ENCODE results near the gene ESYT3. TPM values are rescaled to one million over a fixed set of nuclear protein-coding genes. Genes with fewer than 3 reads are reported as not detected.

Gene ESYT3
- total RNA-seq, 3 donors from 2014 or later = 0.32 to 4.2 (median 2.3) TPM

DNA sequence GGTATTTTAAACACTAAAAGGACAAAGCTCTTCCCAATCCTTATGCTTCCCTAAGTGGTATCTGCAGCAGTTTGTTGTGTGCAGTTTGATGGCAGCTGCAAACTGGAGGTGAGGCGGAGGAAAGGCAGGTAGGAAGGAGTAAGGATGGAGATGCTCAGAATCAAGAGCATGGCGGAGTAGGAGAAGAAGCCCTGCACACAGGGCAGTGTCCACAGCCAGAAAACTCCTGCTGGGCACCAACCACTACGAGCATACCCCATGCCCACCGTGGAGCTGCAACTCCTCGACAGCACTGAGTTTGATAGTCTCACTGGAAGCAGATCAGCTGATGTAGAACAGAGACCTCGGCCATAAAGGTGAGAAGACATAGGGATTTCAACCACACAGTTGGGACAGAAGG is 30.3 kb upstream of the ESYT3 start:
- Histone ChIP-seq H3K4me3 (no peak overlapping the region), H3K27me3 (no peaks in the 10 kb centered on the region), H3K9me3 (no peaks in the 10 kb centered on the region), H3K36me3 (peaks cover 5% of the 10 kb centered on the region), H3K27ac (no peak overlapping the region), H3K4me1 (no peaks in the 10 kb centered on the region)
- DNase-seq (ENCODE audit: low spot score in 2 of 2) = no peak
- intact Hi-C loops (cut with DNase I; ENCODE audit: low total_unique reads) = loop anchor here (10.0 kb wide), 1 partner anchor 149 kb away; no protein-coding TSS in a partner anchor
- TF ChIP-seq POLR2AphosphoS5 (IDR thresholded peaks at IDR 0.05) (no peak), POLR2A (IDR thresholded peaks at IDR 0.05) (no peak), CTCF (IDR thresholded peaks at IDR 0.05) (no peak)

DNA sequence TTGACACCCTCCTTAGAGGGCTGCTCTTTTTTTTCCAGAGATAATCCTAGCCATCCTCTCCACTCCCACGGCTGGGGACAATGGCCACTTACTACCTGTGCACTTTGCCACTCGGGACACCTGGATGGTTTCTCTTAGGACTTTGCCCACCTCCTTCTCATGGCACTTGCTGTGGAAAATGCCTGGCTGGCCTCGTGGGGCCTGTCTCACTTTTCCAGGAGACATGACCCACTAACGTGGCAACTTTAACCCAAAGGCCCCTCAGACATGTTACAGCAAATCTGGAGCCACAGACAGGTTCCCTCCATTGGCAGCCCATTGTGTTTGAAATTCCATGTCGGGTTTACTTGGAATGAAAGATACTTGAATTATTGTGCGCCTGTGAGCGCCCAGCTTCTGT is 29.4 kb upstream of the ESYT3 start:
- no peak overlapping the region for H3K27ac ChIP-seq
- no peaks in the 10 kb centered on the region for H3K4me1 ChIP-seq
- peaks cover 5% of the 10 kb centered on the region for H3K36me3 ChIP-seq
- H3K4me3 ChIP-seq = no peak overlapping the region
- no peaks in the 10 kb centered on the region for H3K27me3 ChIP-seq
- H3K9me3 ChIP-seq = no peaks in the 10 kb centered on the region
- DNase-seq (ENCODE audit: low spot score in 2 of 2) = no peak
- intact Hi-C loops (cut with DNase I; ENCODE audit: low total_unique reads) = loop anchor here (10.0 kb wide), 1 partner anchor 150 kb away; no protein-coding TSS in a partner anchor
- no peak for TF ChIP-seq POLR2A (IDR thresholded peaks at IDR 0.05)
- no peak for TF ChIP-seq POLR2AphosphoS5 (IDR thresholded peaks at IDR 0.05)
- TF ChIP-seq CTCF (IDR thresholded peaks at IDR 0.05) = no peak

DNA sequence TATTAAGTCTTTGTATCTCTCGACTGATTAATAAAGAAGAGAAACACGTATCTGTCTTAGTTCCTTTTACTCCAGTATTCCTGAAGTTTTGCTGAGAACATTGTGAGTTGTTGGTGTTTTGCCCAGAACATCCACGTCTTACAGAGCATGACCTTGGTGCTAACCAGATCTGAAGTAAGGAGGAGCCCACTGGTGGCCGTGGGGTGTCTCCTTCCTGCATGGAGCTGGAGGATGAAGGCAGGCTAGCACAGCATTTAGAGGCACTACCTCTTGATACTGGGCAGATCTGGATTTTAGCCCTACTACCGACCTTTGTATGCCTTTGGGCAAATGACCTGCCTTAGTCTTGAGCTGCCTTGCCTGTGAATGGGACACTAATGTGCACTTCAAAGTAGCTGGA is 28.9 kb upstream of the ESYT3 start:
- no peaks in the 10 kb centered on the region for H3K27me3 ChIP-seq
- no peaks in the 10 kb centered on the region for H3K4me1 ChIP-seq
- intact Hi-C loops (cut with DNase I; ENCODE audit: low total_unique reads) = loop anchor here (10.0 kb wide), 1 partner anchor 151 kb away; no protein-coding TSS in a partner anchor
- DNase-seq (ENCODE audit: low spot score in 2 of 2) = no peak
- H3K27ac ChIP-seq = no peak overlapping the region
- no peak for TF ChIP-seq CTCF (IDR thresholded peaks at IDR 0.05)
- TF ChIP-seq POLR2AphosphoS5 (IDR thresholded peaks at IDR 0.05) = no peak
- no peak for TF ChIP-seq POLR2A (IDR thresholded peaks at IDR 0.05)
- H3K4me3 ChIP-seq = no peak overlapping the region
- H3K9me3 ChIP-seq = no peaks in the 10 kb centered on the region
- H3K36me3 ChIP-seq = peaks cover 5% of the 10 kb centered on the region

GRCh38 chr3:138406606-138407005 is 27.8 kb upstream of the ESYT3 start:
- no peak overlapping the region for H3K4me3 ChIP-seq
- TF ChIP-seq POLR2A (IDR thresholded peaks at IDR 0.05) (no peak), POLR2AphosphoS5 (IDR thresholded peaks at IDR 0.05) (no peak), CTCF (IDR thresholded peaks at IDR 0.05) (no peak)
- H3K27me3 ChIP-seq = no peaks in the 10 kb centered on the region
- peaks cover 5% of the 10 kb centered on the region for H3K36me3 ChIP-seq
- H3K4me1 ChIP-seq = no peaks in the 10 kb centered on the region
- no peak for DNase-seq (ENCODE audit: low spot score in 2 of 2)
- intact Hi-C loops (cut with DNase I; ENCODE audit: low total_unique reads) = loop anchor here (10.0 kb wide), 1 partner anchor 152 kb away; no protein-coding TSS in a partner anchor
- no peaks in the 10 kb centered on the region for H3K9me3 ChIP-seq
- H3K27ac ChIP-seq = no peak overlapping the region

- TF ChIP-seq CTCF (IDR thresholded peaks at IDR 0.05) (no peak), POLR2A (IDR thresholded peaks at IDR 0.05) (no peak), POLR2AphosphoS5 (IDR thresholded peaks at IDR 0.05) (no peak)
- intact Hi-C loops (cut with DNase I; ENCODE audit: low total_unique reads) = loop anchor here (10.0 kb wide), 1 partner anchor 153 kb away; no protein-coding TSS in a partner anchor
- H3K36me3 ChIP-seq = peaks cover 5% of the 10 kb centered on the region
Observed at GRCh38 chr3:138407236-138407907, 27.0 kb upstream of the ESYT3 start.

More at GRCh38 chr3:138407236-138407907, 27.0 kb upstream of the ESYT3 start:
- H3K4me3 ChIP-seq = no peak overlapping the region
- no peak for DNase-seq (ENCODE audit: low spot score in 2 of 2)
- no peaks in the 10 kb centered on the region for H3K27me3 ChIP-seq
- H3K9me3 ChIP-seq = no peaks in the 10 kb centered on the region
- no peak overlapping the region for H3K27ac ChIP-seq
- H3K4me1 ChIP-seq = no peaks in the 10 kb centered on the region

Measured in breast epithelium (tissue), 4 donors.